Measurements from ENCODE around the gene NIM1K.

The NIM1K gene

GRCh38 chr5:43279548-43280274 is 87.7 kb downstream of the NIM1K start:
- H3K27ac ChIP-seq: no peak overlapping the region
- no peak for TF ChIP-seq CTCF (conservative IDR thresholded peaks at IDR 0.05; ENCODE audit: low read depth)
- DNase-seq (ENCODE audit: low spot score): no peak
- ChIA-PET POLR2A (ENCODE audit: low non-redundant PET) (no interaction called here), CTCF (no interaction called here)

- DNase-seq (ENCODE audit: low spot score): peak; percentile 50
- no peak overlapping the region for H3K27ac ChIP-seq
- CTCF ChIA-PET: no interaction called here
- no peak for TF ChIP-seq CTCF (conservative IDR thresholded peaks at IDR 0.05; ENCODE audit: low read depth)
- POLR2A ChIA-PET (ENCODE audit: low non-redundant PET): no interaction called here
These were observed 90.0 kb downstream of the NIM1K start for GRCh38 chr5:43281840-43282658.

- ChIA-PET CTCF (interaction anchor here (0.6 kb wide), 1 partner anchor 100 kb away, joined by 3 read pairs; no protein-coding TSS in a partner anchor), POLR2A (ENCODE audit: low non-redundant PET) (no interaction called here)
- no peak overlapping the region for H3K27ac ChIP-seq
- TF ChIP-seq CTCF (conservative IDR thresholded peaks at IDR 0.05; ENCODE audit: low read depth): no peak
- DNase-seq (ENCODE audit: low spot score): no peak
These were observed 94.6 kb downstream of the NIM1K start for GRCh38 chr5:43286623-43287022.

GRCh38 chr5:43287493-43287892 is 95.5 kb downstream of the NIM1K start:
- TF ChIP-seq CTCF (conservative IDR thresholded peaks at IDR 0.05; ENCODE audit: low read depth): no peak
- POLR2A ChIA-PET (ENCODE audit: low non-redundant PET): no interaction called here
- CTCF ChIA-PET: no interaction called here
- no peak for DNase-seq (ENCODE audit: low spot score)
- H3K27ac ChIP-seq: no peak overlapping the region

- DNase-seq (ENCODE audit: low spot score): no peak
- TF ChIP-seq CTCF (conservative IDR thresholded peaks at IDR 0.05; ENCODE audit: low read depth): no peak
- no peak overlapping the region for H3K27ac ChIP-seq
- ChIA-PET POLR2A (ENCODE audit: low non-redundant PET) (no interaction called here), CTCF (no interaction called here)
These were observed 96.3 kb downstream of the NIM1K start for GRCh38 chr5:43288269-43288831.

- ChIA-PET CTCF (interaction anchor here (1.1 kb wide), 1 partner anchor 15 kb away, joined by 3 read pairs; no protein-coding TSS in a partner anchor), POLR2A (ENCODE audit: low non-redundant PET) (no interaction called here)
- DNase-seq (ENCODE audit: low spot score): no peak
- H3K27ac ChIP-seq: no peak overlapping the region
- no peak for TF ChIP-seq CTCF (conservative IDR thresholded peaks at IDR 0.05; ENCODE audit: low read depth)
These were observed 98.7 kb downstream of the NIM1K start for GRCh38 chr5:43290726-43291125.

Data from RWPE1 (cell line).